Breast epithelium (tissue), 4 donors: ENCODE measurements around the gene COPZ2. TPM values are rescaled to one million over a fixed set of nuclear protein-coding genes. Genes with fewer than 3 reads are reported as not detected.

ENCODE experiments used
- DNase-seq, 2 donors: peaks; one replicate each; pipeline ENCODE4 v3.0.0-alpha.2; 2019; ENCODE audit warnings: low spot score in 2 of 2
- H3K27ac ChIP-seq, 2 donors: fragments of 200-600 bp; sonication (generic) in 1 of 2; one replicate each; pipeline ENCODE4 v1.5.1; 2016 to 2019; ENCODE audit warnings: mild to moderate bottlenecking in 1 of 2
- H3K27me3 ChIP-seq, 2 donors: fragments of 200-600 bp; sonication (generic) in 1 of 2; one replicate each; pipeline versions ENCODE4 v1.5.1 to v1.6.0; 2017 to 2019; ENCODE audit warnings: control low read depth in 1 of 2, mild to moderate bottlenecking in 1 of 2
- H3K36me3 ChIP-seq: fragments of 200-600 bp; one replicate; pipeline ENCODE4 v1.5.1; 2019
- H3K4me1 ChIP-seq, 2 donors: fragments of 200-600 bp; sonication (generic); one replicate each; pipeline ENCODE4 v1.5.1; 2016 to 2019; ENCODE audit warnings: control low read depth in 1 of 2
- H3K4me3 ChIP-seq, 3 donors: fragments of 200-600 bp; sonication (generic); 1 replicate in 2 of 3; 2 replicates in 1 of 3; pipeline ENCODE4 v1.5.1; 2016 to 2019; ENCODE audit warnings: mild to moderate bottlenecking in 3 of 3, moderate library complexity in 2 of 3
- H3K9me3 ChIP-seq, 2 donors: fragments of 200-600 bp; sonication (generic) in 1 of 2; one replicate each; pipeline ENCODE4 v1.5.1; 2016 to 2019; ENCODE audit warnings: control low read depth in 1 of 2
- CTCF ChIP-seq, 3 donors: fragments of 450-650 bp; IDR thresholded peaks; one replicate each; pipeline ENCODE4 v1.5.1; 2016 to 2017; ENCODE audit warnings: antibody characterized with exemption in 3 of 3, mild to moderate bottlenecking in 3 of 3, moderate library complexity in 3 of 3
- POLR2A ChIP-seq: fragments of 450-650 bp; IDR thresholded peaks from one replicate; pipeline ENCODE4 v1.6.1; 2016; ENCODE audit warnings: antibody characterized with exemption, mild to moderate bottlenecking, moderate library complexity
- POLR2AphosphoS5 ChIP-seq, 3 donors: sonication (generic); formaldehyde crosslinking; IDR thresholded peaks; one replicate each; pipeline ENCODE4 v1.6.1; 2017; ENCODE audit warnings: antibody characterized with exemption in 3 of 3
- intact Hi-C: fragments of 100-400 bp; cut with DNase I; formaldehyde crosslinking; loops from one replicate; pipeline ENCODE4 v1.15.1; 2023; ENCODE audit warnings: low total_unique reads
- total RNA-seq, 3 donors: library from RNA; depleted of rRNA; stranded (reverse); fragments of >200 nt; gene quantifications; one replicate each; pipeline ENCODE4 v1.1.0, GENCODE V29; 2016

COPZ2 gene
- total RNA-seq, 3 donors from 2014 or later = 16.4 to 97.9 (median 23.3) TPM

- Histone ChIP-seq H3K36me3 (no peaks in the 10 kb centered on the region), H3K9me3 (no peaks in the 10 kb centered on the region), H3K4me1 (peaks cover 0 to 10% of the 10 kb centered on the region in 2 donors), H3K4me3 (no peak overlapping the region), H3K27me3 (no peaks in the 10 kb centered on the region), H3K27ac (peak overlapping the region; percentile 66 to 70)
- TF ChIP-seq POLR2AphosphoS5 (IDR thresholded peaks at IDR 0.05) = no peak
- TF ChIP-seq POLR2A = no peak
- no peak for TF ChIP-seq CTCF (IDR thresholded peaks at IDR 0.05)
- no peak for DNase-seq
- intact Hi-C loops = no loop called here
These were observed 28.6 kb upstream of the COPZ2 start for GRCh38 chr17:48066192-48066591.

- no peak for DNase-seq
- no peak for TF ChIP-seq CTCF (IDR thresholded peaks at IDR 0.05)
- no peak for TF ChIP-seq POLR2A
- no peak for TF ChIP-seq POLR2AphosphoS5 (IDR thresholded peaks at IDR 0.05)
- H3K4me3 ChIP-seq = no peak overlapping the region
- H3K27me3 ChIP-seq = no peaks in the 10 kb centered on the region
- peaks cover 0 to 10% of the 10 kb centered on the region in 2 donors for H3K4me1 ChIP-seq
- H3K27ac ChIP-seq = peak overlapping the region; percentile 65 to 70
- H3K9me3 ChIP-seq = no peaks in the 10 kb centered on the region
- H3K36me3 ChIP-seq = no peaks in the 10 kb centered on the region
- intact Hi-C loops = no loop called here
These were observed 27.0 kb upstream of the COPZ2 start for GRCh38 chr17:48064638-48065037.

- no peak for DNase-seq
- H3K27ac ChIP-seq = no peak overlapping the region
- no peaks in the 10 kb centered on the region for H3K27me3 ChIP-seq
- H3K9me3 ChIP-seq = no peaks in the 10 kb centered on the region
- TF ChIP-seq CTCF (IDR thresholded peaks at IDR 0.05) (no peak), POLR2AphosphoS5 (IDR thresholded peaks at IDR 0.05) (no peak), POLR2A (no peak)
- peaks cover 0 to 10% of the 10 kb centered on the region in 2 donors for H3K4me1 ChIP-seq
- no peak overlapping the region for H3K4me3 ChIP-seq
- peaks cover 7% of the 10 kb centered on the region for H3K36me3 ChIP-seq
- intact Hi-C loops = no loop called here
These were observed 24.7 kb upstream of the COPZ2 start for GRCh38 chr17:48062273-48062672.

- H3K27ac ChIP-seq = peak overlapping the region in 1 of 2 donors; percentile 10
- intact Hi-C loops = no loop called here
- H3K27me3 ChIP-seq = no peaks in the 10 kb centered on the region
- peaks cover 7% of the 10 kb centered on the region for H3K36me3 ChIP-seq
- no peak overlapping the region for H3K4me3 ChIP-seq
- TF ChIP-seq CTCF (IDR thresholded peaks at IDR 0.05) (no peak), POLR2AphosphoS5 (IDR thresholded peaks at IDR 0.05) (no peak), POLR2A (no peak)
- H3K4me1 ChIP-seq = no peaks in the 10 kb centered on the region
- H3K9me3 ChIP-seq = no peaks in the 10 kb centered on the region
- no peak for DNase-seq
These were observed 22.7 kb upstream of the COPZ2 start for GRCh38 chr17:48060249-48060648.

- Histone ChIP-seq H3K27ac (peak overlapping the region in 1 of 2 donors; percentile 38), H3K36me3 (peaks cover 7% of the 10 kb centered on the region), H3K4me3 (no peak overlapping the region), H3K9me3 (no peaks in the 10 kb centered on the region), H3K27me3 (no peaks in the 10 kb centered on the region), H3K4me1 (peaks cover 6% of the 10 kb centered on the region in 2 donors)
- TF ChIP-seq POLR2AphosphoS5 (IDR thresholded peaks at IDR 0.05) = no peak
- TF ChIP-seq CTCF (IDR thresholded peaks at IDR 0.05) = no peak
- TF ChIP-seq POLR2A = no peak
- DNase-seq = no peak
- intact Hi-C loops = no loop called here
These were observed 21.6 kb upstream of the COPZ2 start for GRCh38 chr17:48059125-48059668.
